Measurements from ENCODE around the gene KIAA0232.

Gene KIAA0232

DNA sequence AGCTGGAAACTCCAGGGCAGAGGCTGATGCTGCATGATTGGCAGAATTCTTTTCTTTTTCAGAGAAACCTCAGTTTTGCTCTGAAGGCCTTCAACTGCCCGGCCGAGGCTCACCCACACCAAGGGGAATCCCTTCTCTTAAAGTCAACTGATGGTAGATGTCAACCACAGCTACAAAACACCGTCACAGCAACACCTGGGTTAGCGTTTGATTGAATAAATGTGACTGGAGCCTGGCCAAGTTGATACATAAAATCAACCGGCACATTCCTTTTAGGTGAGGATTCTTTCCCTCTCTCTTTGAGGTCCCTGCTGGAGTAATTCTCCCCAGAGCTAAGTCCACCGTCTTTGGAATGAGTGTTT, 15.2 kb upstream of the KIAA0232 start:
- no peak for DNase-seq (ENCODE audit: low read depth)
- TF ChIP-seq, protein P1, sequence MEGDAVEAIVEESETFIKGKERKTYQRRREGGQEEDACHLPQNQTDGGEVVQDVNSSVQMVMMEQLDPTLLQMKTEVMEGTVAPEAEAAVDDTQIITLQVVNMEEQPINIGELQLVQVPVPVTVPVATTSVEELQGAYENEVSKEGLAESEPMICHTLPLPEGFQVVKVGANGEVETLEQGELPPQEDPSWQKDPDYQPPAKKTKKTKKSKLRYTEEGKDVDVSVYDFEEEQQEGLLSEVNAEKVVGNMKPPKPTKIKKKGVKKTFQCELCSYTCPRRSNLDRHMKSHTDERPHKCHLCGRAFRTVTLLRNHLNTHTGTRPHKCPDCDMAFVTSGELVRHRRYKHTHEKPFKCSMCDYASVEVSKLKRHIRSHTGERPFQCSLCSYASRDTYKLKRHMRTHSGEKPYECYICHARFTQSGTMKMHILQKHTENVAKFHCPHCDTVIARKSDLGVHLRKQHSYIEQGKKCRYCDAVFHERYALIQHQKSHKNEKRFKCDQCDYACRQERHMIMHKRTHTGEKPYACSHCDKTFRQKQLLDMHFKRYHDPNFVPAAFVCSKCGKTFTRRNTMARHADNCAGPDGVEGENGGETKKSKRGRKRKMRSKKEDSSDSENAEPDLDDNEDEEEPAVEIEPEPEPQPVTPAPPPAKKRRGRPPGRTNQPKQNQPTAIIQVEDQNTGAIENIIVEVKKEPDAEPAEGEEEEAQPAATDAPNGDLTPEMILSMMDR (conservative IDR thresholded peaks at IDR 0.05; ENCODE audit: low read length): no peak
- H3K4me3 ChIP-seq (ENCODE audit: low read length): no peak overlapping the region

DNA sequence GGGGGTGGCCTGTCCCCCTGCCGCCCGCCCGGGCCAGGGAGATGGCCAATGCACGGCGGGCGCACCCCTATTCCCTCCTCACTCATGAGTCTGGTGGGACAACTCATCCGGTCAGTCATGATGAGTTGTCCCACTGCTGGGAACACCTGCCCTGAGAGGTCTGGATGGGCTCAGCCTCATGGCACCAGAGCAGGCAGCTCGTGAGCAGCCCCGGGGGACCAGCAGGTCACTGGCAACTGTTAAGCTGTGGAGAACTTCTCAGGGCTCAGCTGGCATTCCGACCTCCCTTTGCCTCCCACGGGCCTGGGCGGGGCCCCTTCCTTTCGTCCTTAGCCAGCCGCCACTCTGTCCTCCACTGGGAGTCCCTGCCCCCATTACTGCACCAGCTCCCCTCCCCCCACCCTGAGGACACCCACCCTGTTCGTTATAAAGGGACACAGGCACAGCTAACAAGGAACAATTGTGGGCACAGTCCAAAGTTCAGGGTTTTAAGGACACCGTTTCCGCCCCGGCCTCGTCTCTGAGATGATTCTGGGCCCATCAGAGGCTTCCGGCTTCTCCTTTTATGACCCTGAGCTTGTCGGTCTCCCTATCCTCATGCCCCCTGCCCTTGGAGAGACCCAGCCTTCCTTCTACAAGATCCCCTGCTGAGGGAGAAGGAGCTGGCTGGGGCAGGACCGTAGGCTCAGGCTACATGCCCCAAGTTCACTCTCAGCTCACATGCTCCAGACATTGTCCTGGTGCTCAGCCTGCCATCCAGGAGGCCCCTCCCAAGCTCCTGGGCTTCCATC, 14.6 kb upstream of the KIAA0232 start:
- no peak for DNase-seq (ENCODE audit: low read depth)
- TF ChIP-seq, protein P1 (conservative IDR thresholded peaks at IDR 0.05; ENCODE audit: low read length): no peak
- H3K4me3 ChIP-seq (ENCODE audit: low read length): no peak overlapping the region

DNA sequence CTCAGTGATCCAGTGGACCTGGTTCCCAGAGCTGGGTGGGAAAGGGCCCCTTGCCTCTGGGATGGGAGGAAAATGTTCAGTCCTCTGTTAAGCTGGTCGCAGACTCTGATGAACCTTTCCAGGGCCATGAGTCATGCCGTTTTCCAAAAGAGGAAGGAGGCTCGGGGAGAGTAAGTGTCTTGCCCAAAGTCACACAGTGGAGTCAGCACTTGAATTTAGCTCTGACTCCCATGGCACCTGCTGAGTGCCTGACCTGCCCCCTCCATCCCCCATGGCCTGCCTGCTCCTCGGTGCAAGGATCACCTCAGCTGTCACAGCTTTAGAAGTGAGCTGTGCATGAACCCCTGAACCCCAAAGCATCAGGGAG, 14.0 kb upstream of the KIAA0232 start:
- H3K4me3 ChIP-seq (ENCODE audit: low read length): no peak overlapping the region
- TF ChIP-seq, protein P1 (conservative IDR thresholded peaks at IDR 0.05; ENCODE audit: low read length): no peak
- DNase-seq (ENCODE audit: low read depth): peak; percentile 37

DNA sequence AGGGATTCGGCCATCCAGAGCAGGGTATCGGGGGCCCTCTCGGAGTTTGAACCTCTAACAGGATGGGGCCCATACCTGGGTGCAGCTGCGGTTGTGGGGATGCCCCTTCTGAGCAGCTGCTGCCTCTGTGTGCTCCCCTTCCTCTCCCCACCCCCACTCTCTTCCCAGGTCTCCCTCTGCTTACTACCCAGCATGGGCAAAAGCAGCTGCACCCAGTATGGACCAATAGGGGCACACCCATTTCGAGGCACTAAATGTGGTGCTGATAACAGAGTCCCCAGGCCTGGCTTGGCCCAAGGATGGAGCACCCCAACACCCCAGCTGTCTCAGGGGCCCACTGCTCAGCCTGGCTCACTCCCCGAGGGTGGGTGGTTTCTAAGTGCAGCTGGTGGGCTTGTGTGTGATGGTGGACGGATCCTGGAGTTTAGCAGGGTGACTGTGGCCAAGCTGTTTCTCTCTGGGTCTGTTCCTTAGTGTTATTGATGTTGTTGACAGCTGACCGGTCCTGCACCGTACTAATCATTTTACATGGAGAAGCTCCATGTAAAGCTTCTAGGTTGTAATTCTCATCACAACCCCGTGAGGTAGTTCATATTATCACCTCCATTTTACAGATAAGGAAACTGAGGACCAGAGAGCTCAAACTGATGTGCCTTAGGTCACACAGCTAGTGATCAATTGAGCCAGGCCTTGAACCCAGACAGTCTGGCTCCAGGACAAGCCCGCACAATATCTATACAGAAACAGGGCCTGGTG, 13.1 kb upstream of the KIAA0232 start:
- TF ChIP-seq, protein P1 (conservative IDR thresholded peaks at IDR 0.05; ENCODE audit: low read length): no peak
- H3K4me3 ChIP-seq (ENCODE audit: low read length): no peak overlapping the region
- DNase-seq (ENCODE audit: low read depth): no peak

DNA sequence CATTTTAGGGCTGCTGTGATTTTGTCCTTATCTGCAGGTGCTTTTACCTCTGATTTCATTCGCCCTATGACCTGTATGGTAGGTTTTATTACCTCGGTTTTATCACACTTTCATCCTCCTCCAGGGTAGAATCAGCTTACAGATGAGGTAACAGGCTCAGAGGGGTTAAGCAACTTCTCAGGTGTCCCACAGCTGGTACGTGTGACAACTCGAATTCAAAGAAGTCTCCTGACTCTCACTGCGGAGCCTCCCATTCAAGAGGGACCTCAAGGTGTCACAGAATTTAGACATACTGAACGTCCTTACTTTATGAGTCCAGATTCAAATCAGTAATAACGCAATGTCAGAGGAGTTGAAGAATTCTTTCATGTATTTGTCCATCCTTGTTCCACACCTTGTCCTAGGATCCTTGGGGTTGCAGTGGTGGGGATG, 12.5 kb upstream of the KIAA0232 start:
- DNase-seq (ENCODE audit: low read depth): no peak
- TF ChIP-seq, protein P1 (conservative IDR thresholded peaks at IDR 0.05; ENCODE audit: low read length): no peak
- no peak overlapping the region for H3K4me3 ChIP-seq (ENCODE audit: low read length)

DNA sequence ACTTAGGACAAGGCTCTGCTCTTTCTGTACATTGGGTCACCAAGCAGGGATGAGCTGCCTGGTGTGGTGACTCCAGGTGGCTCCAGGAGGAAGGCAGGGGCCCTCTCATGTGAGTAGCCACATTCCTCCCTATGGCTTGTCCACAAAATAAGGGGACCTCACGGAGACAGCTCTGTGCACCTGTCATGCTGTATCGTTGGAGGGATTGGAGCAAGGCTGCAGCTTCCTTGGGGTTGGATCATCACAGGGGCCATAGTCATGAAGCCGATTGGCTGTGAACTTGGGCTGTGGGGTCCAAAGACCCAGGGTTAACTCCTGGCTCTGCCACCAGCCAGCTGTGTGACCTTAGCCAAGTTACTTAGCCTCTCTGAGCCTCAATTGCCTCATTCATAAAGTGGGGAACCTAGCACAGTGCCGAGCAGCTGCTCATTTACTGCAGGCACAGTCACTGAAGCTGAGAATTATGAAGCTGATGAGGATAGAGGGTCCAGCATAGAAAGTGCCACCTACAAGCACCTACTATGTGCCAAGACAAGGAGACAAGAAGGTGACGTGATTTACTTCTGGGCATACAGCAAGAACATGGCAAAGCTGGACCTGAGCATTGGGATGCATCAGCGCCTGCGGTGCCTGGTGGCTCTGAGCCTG, 11.8 kb upstream of the KIAA0232 start:
- H3K4me3 ChIP-seq (ENCODE audit: low read length): no peak overlapping the region
- TF ChIP-seq, protein P1 (conservative IDR thresholded peaks at IDR 0.05; ENCODE audit: low read length): no peak
- no peak for DNase-seq (ENCODE audit: low read depth)

All from AG10803 (cell line).